HepG2 (cell line): ENCODE data around the gene TOLLIP.
"Not testable (repeated sequence)": the region's sequence is repeated elsewhere in the genome, so short reads cannot be mapped to it uniquely, and the experiment has no call there.

Experiments used
- CHD4 ChIP-seq: fragments of 200-600 bp; sonication (generic); IDR thresholded peaks from 2 replicates; pipeline ENCODE4 v1.7.0; 2017; ENCODE audit warnings: mild to moderate bottlenecking, low read length, borderline replicate concordance
- CTCF ChIP-seq: sonication (generic); formaldehyde crosslinking; IDR thresholded peaks from 2 replicates; pipeline ENCODE4 v1.5.0; 2020; ENCODE audit warnings: mild to moderate bottlenecking, missing genetic modification reagents, moderate library complexity
- ELF4 ChIP-seq: sonication (generic); formaldehyde crosslinking; IDR thresholded peaks from 2 replicates; pipeline ENCODE4 v1.5.0; 2020; ENCODE audit warnings: missing genetic modification reagents, mild to moderate bottlenecking, moderate library complexity, borderline replicate concordance
- EZH2 ChIP-seq: conservative IDR thresholded peaks from 2 replicates; pipeline ENCODE4 v1.6.1; 2012; ENCODE audit warnings: mild to moderate bottlenecking, low read depth, low read length, moderate library complexity
- MAFF ChIP-seq: IDR thresholded peaks from 2 replicates; pipeline ENCODE4 v1.6.1; 2011; ENCODE audit warnings: low read depth, low read length, improper control_type of control experiment
- YY1 ChIP-seq: IDR thresholded peaks from 2 replicates; pipeline ENCODE4 v1.6.1; 2011; ENCODE audit warnings: low read length, low read depth, moderate library complexity, mild to moderate bottlenecking; ENCODE audit not compliant: insufficient read depth, insufficient replicate concordance

GRCh38 chr11:1242751-1243150 is 66.7 kb downstream of the TOLLIP start:
- TF ChIP-seq YY1; ELF4 (CRISPR knock-in tag); MAFF; CHD4; EZH2; CTCF (CRISPR knock-in tag): not testable (repeated sequence)
